BE2C (cell line): ENCODE results near the gene CACHD1.

ENCODE experiments used
- DNase-seq: peaks from one replicate; pipeline ENCODE4 v3.0.0-alpha.2; 2020
- H3K27me3 ChIP-seq: fragments of 250-450 bp; sonication (Bioruptor Pico); 2 replicates; pipeline ENCODE4 v1.5.1; 2020; ENCODE audit warnings: mild to moderate bottlenecking
- H3K36me3 ChIP-seq: fragments of 250-450 bp; sonication (Bioruptor Pico); 2 replicates; pipeline ENCODE4 v1.5.1; 2020; ENCODE audit warnings: mild to moderate bottlenecking
- H3K4me1 ChIP-seq: fragments of 250-450 bp; sonication (Bioruptor Pico); 2 replicates; pipeline ENCODE4 v1.5.1; 2020
- H3K4me3 ChIP-seq: 2 replicates; pipeline ENCODE4 v1.5.1; 2011; ENCODE audit warnings: low read depth, low read length
- H3K9me3 ChIP-seq: fragments of 250-450 bp; sonication (Bioruptor Pico); 2 replicates; pipeline ENCODE4 v1.5.1; 2020
- CTCF ChIP-seq: IDR thresholded peaks from 2 replicates; pipeline ENCODE4 v1.5.1; 2012; ENCODE audit warnings: mild to moderate bottlenecking, low read depth, low read length

Gene CACHD1

GRCh38 chr1:64539289-64539688 lies 69.4 kb downstream of the CACHD1 start:
- no peak for DNase-seq
- H3K9me3 ChIP-seq: no peaks in the 10 kb centered on the region
- no peak overlapping the region for H3K4me3 ChIP-seq
- TF ChIP-seq CTCF: no peak
- no peaks in the 10 kb centered on the region for H3K36me3 ChIP-seq
- H3K27me3 ChIP-seq: no peaks in the 10 kb centered on the region
- no peaks in the 10 kb centered on the region; the same call in 1 of the 2 replicates for H3K4me1 ChIP-seq

- no peak for TF ChIP-seq CTCF
- no peaks in the 10 kb centered on the region for H3K27me3 ChIP-seq
- no peaks in the 10 kb centered on the region for H3K36me3 ChIP-seq
- no peak overlapping the region for H3K4me3 ChIP-seq
- H3K4me1 ChIP-seq: no peaks in the 10 kb centered on the region; the same call in 1 of the 2 replicates
- no peaks in the 10 kb centered on the region for H3K9me3 ChIP-seq
- peak; percentile 38 for DNase-seq
These were observed 69.9 kb downstream of the CACHD1 start for GRCh38 chr1:64539781-64540218.

- no peaks in the 10 kb centered on the region; the same call in 1 of the 2 replicates for H3K4me1 ChIP-seq
- no peaks in the 10 kb centered on the region for H3K27me3 ChIP-seq
- no peak overlapping the region for H3K4me3 ChIP-seq
- H3K9me3 ChIP-seq: no peaks in the 10 kb centered on the region
- DNase-seq: no peak
- TF ChIP-seq CTCF: no peak
- H3K36me3 ChIP-seq: no peaks in the 10 kb centered on the region
These were observed 70.4 kb downstream of the CACHD1 start for GRCh38 chr1:64540265-64540791.

- no peaks in the 10 kb centered on the region for H3K36me3 ChIP-seq
- peaks cover 2% of the 10 kb centered on the region; the same call in 1 of the 2 replicates for H3K4me1 ChIP-seq
- DNase-seq: no peak
- TF ChIP-seq CTCF: no peak
- H3K27me3 ChIP-seq: no peaks in the 10 kb centered on the region
- no peaks in the 10 kb centered on the region for H3K9me3 ChIP-seq
- H3K4me3 ChIP-seq: no peak overlapping the region
These were observed 72.2 kb downstream of the CACHD1 start for GRCh38 chr1:64542118-64542517.

- DNase-seq: no peak
- no peak overlapping the region for H3K4me3 ChIP-seq
- TF ChIP-seq CTCF: no peak
- H3K36me3 ChIP-seq: no peaks in the 10 kb centered on the region
- H3K27me3 ChIP-seq: no peaks in the 10 kb centered on the region
- no peaks in the 10 kb centered on the region for H3K9me3 ChIP-seq
- peaks cover 2% of the 10 kb centered on the region; the same call in 1 of the 2 replicates for H3K4me1 ChIP-seq
These were observed 73.9 kb downstream of the CACHD1 start for GRCh38 chr1:64543831-64544230.

- no peak overlapping the region for H3K4me3 ChIP-seq
- DNase-seq: no peak
These were observed 75.4 kb downstream of the CACHD1 start for GRCh38 chr1:64545118-64545843.

More at GRCh38 chr1:64545118-64545843, 75.4 kb downstream of the CACHD1 start:
- Histone ChIP-seq H3K4me1 (0 out of 2 replicates have a peak, but pooled peaks cover 2% of the 10 kb centered on the region), H3K9me3 (no peaks in the 10 kb centered on the region), H3K27me3 (no peaks in the 10 kb centered on the region), H3K36me3 (no peaks in the 10 kb centered on the region)
- TF ChIP-seq CTCF: no peak
